Heart left ventricle (tissue), 16 donors: ENCODE measurements around the gene RAB19. TPM values are rescaled to one million over a fixed set of nuclear protein-coding genes. Genes with fewer than 3 reads are reported as not detected.

Experiments used
- ATAC-seq, 4 donors: fragments of 200-7000 bp; cut with Tn5 transposase; one replicate each; pipeline ENCODE4 v1.9.1; 2020 to 2022; ENCODE audit warnings: moderate library complexity in 4 of 4, mild to moderate bottlenecking in 3 of 4, moderate number of reproducible peaks in 1 of 4
- DNase-seq, 5 donors: peaks; one replicate each; pipeline ENCODE4 v3.0.0-alpha.2; 2020
- H3K27ac ChIP-seq, 12 donors: fragments of 200-600 bp; sonication (generic) in 4 of 12; one replicate each; pipeline versions ENCODE4 v1.5.0 to v1.8.0; 2016 to 2022; ENCODE audit warnings: mild to moderate bottlenecking in 2 of 12
- H3K27me3 ChIP-seq, 9 donors: fragments of 200-600 bp; sonication (generic) in 2 of 9; one replicate each; pipeline versions ENCODE4 v1.5.1 to v1.8.0; 2016 to 2022; ENCODE audit warnings: mild to moderate bottlenecking in 3 of 9
- H3K36me3 ChIP-seq, 9 donors: fragments of 200-600 bp; sonication (generic) in 2 of 9; one replicate each; pipeline versions ENCODE4 v1.5.0 to v1.8.0; 2018 to 2022; ENCODE audit warnings: mild to moderate bottlenecking in 2 of 9
- H3K4me1 ChIP-seq, 12 donors: fragments of 200-600 bp; sonication (generic) in 4 of 12; one replicate each; pipeline versions ENCODE4 v1.5.0 to v1.8.0; 2016 to 2022; ENCODE audit warnings: mild to moderate bottlenecking in 3 of 12
- H3K4me3 ChIP-seq, 12 donors: fragments of 200-600 bp; sonication (generic) in 4 of 12; one replicate each; pipeline versions ENCODE4 v1.5.0 to v1.8.0; 2017 to 2022; ENCODE audit warnings: mild to moderate bottlenecking in 9 of 12, moderate library complexity in 4 of 12
- H3K9me3 ChIP-seq, 12 donors: fragments of 200-600 bp; sonication (generic) in 4 of 12; one replicate each; pipeline versions ENCODE4 v1.5.0 to v1.8.0; 2016 to 2022; ENCODE audit warnings: mild to moderate bottlenecking in 1 of 12
- CTCF ChIP-seq, 12 donors: fragments of 200-600 bp; sonication (generic) in 4 of 12; IDR thresholded peaks; one replicate each; pipeline versions ENCODE4 v1.5.0 to v1.8.0; 2018 to 2022; ENCODE audit warnings: antibody characterized with exemption in 12 of 12, mild to moderate bottlenecking in 5 of 12
- POLR2A ChIP-seq, 2 donors: fragments of 450-650 bp; IDR thresholded peaks; one replicate each; pipeline ENCODE4 v1.6.1; 2017; ENCODE audit warnings: antibody characterized with exemption in 2 of 2, mild to moderate bottlenecking in 2 of 2, moderate library complexity in 2 of 2
- WGBS, 4 donors: extraction: QIAGEN DNeasy Blood & Tissue Kit in 2 of 4; methylation state at CpG; one replicate each; pipeline versions ENCODE4 v1.1.5 to v1.1.7; 2013 to 2018; 5-methylcytosine and 5-hydroxymethylcytosine counted together
- intact Hi-C, 10 donors: fragments of 100-400 bp; cut with DNase I; formaldehyde crosslinking; loops; one replicate each; pipeline versions ENCODE4 v1.11.1 to v1.14.2; 2022
- polyA plus RNA-seq, 2 donors: library from polyadenylated mRNA; stranded (reverse); fragments of 200-250 nt; gene quantifications; one replicate each; pipeline ENCODE4 v1.2.3, GENCODE V29; 2013
- total RNA-seq, 9 donors: library from RNA; depleted of rRNA in 2 of 9; stranded (reverse); fragments of >200 nt in 2 of 9; fragmentation: NEBNext Ultra II Directional in 3 of 9; extraction: Animal tissue kit (Norgen Biotek cat#: 25700) in 3 of 9; gene quantifications; one replicate each; pipeline versions ENCODE4 v1.1.0 to v1.2.4, GENCODE V29; 2016 to 2023
- donor health status: ischemic (EF 13 %, LVEDD 7.1; RV severe dilation, severe dysfunction).
- donor health status: healthy with polysubstance abuse.
- donor health status: DM: no; HTN: yes; CAD: no.
- donor health status: DM: no; HTN: no; CAD: no.
- donor health status: ischemic (EF 25% LVEDD 6.9; RV normal size, moderate dysfunction).
- donor health status: ischemic (EF 25% LVEDD 5.7; RV mildly dilated, moderate dysfunction).
- donor health status: healthy.
- donor health status: DM: yes; HTN: yes; CAD: no.
- donor health status: ischemic (EF 35%, LVEDD 5.7; RV mildly dilated, moderate dysfunction).
- donor health status: nonischemic (EF 11% LVEDD 7.7; RV severe dilation, severe dysfunction).
- donor health status: DM: yes; HTN: yes; CAD: no.
- donor health status: PGD.
- donor health status: ischemic (EF 29% LVEDD 5.4; RV normal size, mild dysfunction).
- donor health status: nonischemic (EF 23%, LVEDD 6.1; RV moderate dilation, normal function).

RAB19 gene
- total and polyA plus RNA-seq, 11 donors, result not detected

- Histone ChIP-seq H3K27me3 (no peaks in the 10 kb centered on the region), H3K4me1 (peaks cover 0 to 21% (median 0%) of the 10 kb centered on the region in 12 donors), H3K27ac (no peak overlapping the region), H3K4me3 (no peak overlapping the region), H3K9me3 (no peaks in the 10 kb centered on the region), H3K36me3 (peaks cover 0 to 38% (median 9%) of the 10 kb centered on the region in 9 donors)
- WGBS, 4 donors, result 89 to 93% (median 91%) methylated on average over 6 of the region's 6 CpGs
- DNase-seq (no peak), ATAC-seq (no peak)
- TF ChIP-seq POLR2A (IDR thresholded peaks at IDR 0.05) (no peak), CTCF (IDR thresholded peaks at IDR 0.05) (no peak)
- intact Hi-C loops, result no loop called here
Observed at GRCh38 chr7:140360697-140361229, 43.1 kb upstream of the RAB19 start.

GRCh38 chr7:140364819-140365218, 39.0 kb upstream of the RAB19 start:
- H3K9me3 ChIP-seq, result no peaks in the 10 kb centered on the region
- WGBS, 4 donors, result 78 to 83% (median 83%) methylated on average over 3 of the region's 3 CpGs
- H3K36me3 ChIP-seq, result peaks cover 0 to 39% (median 19%) of the 10 kb centered on the region in 9 donors
- ATAC-seq (no peak), DNase-seq (no peak)
- intact Hi-C loops, result no loop called here
- no peaks in the 10 kb centered on the region for H3K27me3 ChIP-seq
- H3K4me3 ChIP-seq, result no peak overlapping the region
- H3K27ac ChIP-seq, result no peak overlapping the region
- no peak for TF ChIP-seq POLR2A (IDR thresholded peaks at IDR 0.05)
- no peak for TF ChIP-seq CTCF (IDR thresholded peaks at IDR 0.05)
- peaks cover 0 to 4% (median 0%) of the 10 kb centered on the region in 12 donors for H3K4me1 ChIP-seq

- intact Hi-C loops, result no loop called here
- H3K4me3 ChIP-seq, result no peak overlapping the region
- no peaks in the 10 kb centered on the region for H3K27me3 ChIP-seq
- peaks cover 0 to 34% (median 19%) of the 10 kb centered on the region in 9 donors for H3K36me3 ChIP-seq
- H3K4me1 ChIP-seq, result peaks cover 0 to 4% (median 0%) of the 10 kb centered on the region in 12 donors
- H3K9me3 ChIP-seq, result no peaks in the 10 kb centered on the region
- no peak for ATAC-seq
- no peak for DNase-seq
- WGBS, 4 donors, result 85 to 91% (median 89%) methylated on average over 9 of the region's 9 CpGs
- TF ChIP-seq POLR2A (IDR thresholded peaks at IDR 0.05) (no peak), CTCF (IDR thresholded peaks at IDR 0.05) (no peak)
- no peak overlapping the region for H3K27ac ChIP-seq
Observed at GRCh38 chr7:140367528-140367927, 36.3 kb upstream of the RAB19 start.

GRCh38 chr7:140369294-140369693, 34.6 kb upstream of the RAB19 start:
- Histone ChIP-seq H3K9me3 (no peaks in the 10 kb centered on the region), H3K36me3 (peaks cover 0 to 29% (median 19%) of the 10 kb centered on the region in 9 donors)
- intact Hi-C loops, result no loop called here

More at GRCh38 chr7:140369294-140369693, 34.6 kb upstream of the RAB19 start:
- H3K4me1 ChIP-seq, result peaks cover 0 to 4% (median 0%) of the 10 kb centered on the region in 12 donors
- H3K4me3 ChIP-seq, result no peak overlapping the region
- WGBS, 4 donors, result 96 to 97% (median 97%) methylated on average over 4 of the region's 4 CpGs
- no peak for ATAC-seq
- TF ChIP-seq CTCF (IDR thresholded peaks at IDR 0.05) (no peak), POLR2A (IDR thresholded peaks at IDR 0.05) (no peak)
- H3K27me3 ChIP-seq, result no peaks in the 10 kb centered on the region
- no peak for DNase-seq
- H3K27ac ChIP-seq, result no peak overlapping the region
